ENCODE data around the gene KDM3B. TPM values are rescaled to one million over a fixed set of nuclear protein-coding genes. Genes with fewer than 3 reads are reported as not detected.

KDM3B gene
- total and polyA plus RNA-seq, 9 of the 15 experiments (the other 6 are each of a cell fraction or from before 2014, with no cell fraction given) = 13.8 to 62.8 (median 41.9) TPM

- TF ChIP-seq, protein P1, sequence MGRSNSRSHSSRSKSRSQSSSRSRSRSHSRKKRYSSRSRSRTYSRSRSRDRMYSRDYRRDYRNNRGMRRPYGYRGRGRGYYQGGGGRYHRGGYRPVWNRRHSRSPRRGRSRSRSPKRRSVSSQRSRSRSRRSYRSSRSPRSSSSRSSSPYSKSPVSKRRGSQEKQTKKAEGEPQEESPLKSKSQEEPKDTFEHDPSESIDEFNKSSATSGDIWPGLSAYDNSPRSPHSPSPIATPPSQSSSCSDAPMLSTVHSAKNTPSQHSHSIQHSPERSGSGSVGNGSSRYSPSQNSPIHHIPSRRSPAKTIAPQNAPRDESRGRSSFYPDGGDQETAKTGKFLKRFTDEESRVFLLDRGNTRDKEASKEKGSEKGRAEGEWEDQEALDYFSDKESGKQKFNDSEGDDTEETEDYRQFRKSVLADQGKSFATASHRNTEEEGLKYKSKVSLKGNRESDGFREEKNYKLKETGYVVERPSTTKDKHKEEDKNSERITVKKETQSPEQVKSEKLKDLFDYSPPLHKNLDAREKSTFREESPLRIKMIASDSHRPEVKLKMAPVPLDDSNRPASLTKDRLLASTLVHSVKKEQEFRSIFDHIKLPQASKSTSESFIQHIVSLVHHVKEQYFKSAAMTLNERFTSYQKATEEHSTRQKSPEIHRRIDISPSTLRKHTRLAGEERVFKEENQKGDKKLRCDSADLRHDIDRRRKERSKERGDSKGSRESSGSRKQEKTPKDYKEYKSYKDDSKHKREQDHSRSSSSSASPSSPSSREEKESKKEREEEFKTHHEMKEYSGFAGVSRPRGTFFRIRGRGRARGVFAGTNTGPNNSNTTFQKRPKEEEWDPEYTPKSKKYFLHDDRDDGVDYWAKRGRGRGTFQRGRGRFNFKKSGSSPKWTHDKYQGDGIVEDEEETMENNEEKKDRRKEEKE (IDR thresholded peaks at IDR 0.05; ENCODE audit: borderline replicate concordance in 1 of 2, control insufficient read depth in 1 of 2, low read depth in 2 of 2, low read length in 1 of 2) = no peak
- no peak for TF ChIP-seq SMARCA4 (IDR thresholded peaks at IDR 0.05)
- no peak for TF ChIP-seq FOXJ3 (CRISPR knock-in tag; IDR thresholded peaks at IDR 0.05)
- peak; percentile 3; the same call in 1 of the 2 replicates for TF ChIP-seq CHD2 (IDR thresholded peaks at IDR 0.05; ENCODE audit: low read depth, low read length)
- peak; percentile 47; the same call in 1 of the 2 replicates for TF ChIP-seq HNRNPL (IDR thresholded peaks at IDR 0.05; ENCODE audit: low read depth, low read length)
- TF ChIP-seq WHSC1 (IDR thresholded peaks at IDR 0.05; ENCODE audit: low read length) = no peak
- peak; percentile 96 for TF ChIP-seq RBM22 (IDR thresholded peaks at IDR 0.05; ENCODE audit: low read depth, low read length, poor library complexity, severe bottlenecking)
- TF ChIP-seq RFX7 (CRISPR knock-in tag; IDR thresholded peaks at IDR 0.05) = peak; percentile 25; the same call in 1 of the 2 replicates
- peak in 1 of 2 experiments; percentile 21; a peak in 1 of 4 replicates for TF ChIP-seq TRIM24 (IDR thresholded peaks at IDR 0.05)
- TF ChIP-seq FOXM1 (IDR thresholded peaks at IDR 0.05; ENCODE audit: low read depth) = no peak
- TF ChIP-seq FOXM1 (CRISPR knock-in tag; IDR thresholded peaks at IDR 0.05; ENCODE audit: low read depth) = no peak
- TF ChIP-seq CBFA2T3 (IDR thresholded peaks at IDR 0.05) = no peak
- peak; percentile 11; the same call in 1 of the 2 replicates for TF ChIP-seq PREB (CRISPR knock-in tag; IDR thresholded peaks at IDR 0.05)
- TF ChIP-seq HNRNPH1 (optimal IDR thresholded peaks at IDR 0.05; ENCODE audit: low read depth, low read length) = no peak
- no peak for TF ChIP-seq ZNF57 (CRISPR knock-in tag; IDR thresholded peaks at IDR 0.05)
- TF ChIP-seq STAT5A (IDR thresholded peaks at IDR 0.05; ENCODE audit: borderline replicate concordance, low read length) = no peak
- TF ChIP-seq, protein P2, sequence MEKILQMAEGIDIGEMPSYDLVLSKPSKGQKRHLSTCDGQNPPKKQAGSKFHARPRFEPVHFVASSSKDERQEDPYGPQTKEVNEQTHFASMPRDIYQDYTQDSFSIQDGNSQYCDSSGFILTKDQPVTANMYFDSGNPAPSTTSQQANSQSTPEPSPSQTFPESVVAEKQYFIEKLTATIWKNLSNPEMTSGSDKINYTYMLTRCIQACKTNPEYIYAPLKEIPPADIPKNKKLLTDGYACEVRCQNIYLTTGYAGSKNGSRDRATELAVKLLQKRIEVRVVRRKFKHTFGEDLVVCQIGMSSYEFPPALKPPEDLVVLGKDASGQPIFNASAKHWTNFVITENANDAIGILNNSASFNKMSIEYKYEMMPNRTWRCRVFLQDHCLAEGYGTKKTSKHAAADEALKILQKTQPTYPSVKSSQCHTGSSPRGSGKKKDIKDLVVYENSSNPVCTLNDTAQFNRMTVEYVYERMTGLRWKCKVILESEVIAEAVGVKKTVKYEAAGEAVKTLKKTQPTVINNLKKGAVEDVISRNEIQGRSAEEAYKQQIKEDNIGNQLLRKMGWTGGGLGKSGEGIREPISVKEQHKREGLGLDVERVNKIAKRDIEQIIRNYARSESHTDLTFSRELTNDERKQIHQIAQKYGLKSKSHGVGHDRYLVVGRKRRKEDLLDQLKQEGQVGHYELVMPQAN (IDR thresholded peaks at IDR 0.05; ENCODE audit: borderline replicate concordance) = no peak
- TF ChIP-seq, protein P3, sequence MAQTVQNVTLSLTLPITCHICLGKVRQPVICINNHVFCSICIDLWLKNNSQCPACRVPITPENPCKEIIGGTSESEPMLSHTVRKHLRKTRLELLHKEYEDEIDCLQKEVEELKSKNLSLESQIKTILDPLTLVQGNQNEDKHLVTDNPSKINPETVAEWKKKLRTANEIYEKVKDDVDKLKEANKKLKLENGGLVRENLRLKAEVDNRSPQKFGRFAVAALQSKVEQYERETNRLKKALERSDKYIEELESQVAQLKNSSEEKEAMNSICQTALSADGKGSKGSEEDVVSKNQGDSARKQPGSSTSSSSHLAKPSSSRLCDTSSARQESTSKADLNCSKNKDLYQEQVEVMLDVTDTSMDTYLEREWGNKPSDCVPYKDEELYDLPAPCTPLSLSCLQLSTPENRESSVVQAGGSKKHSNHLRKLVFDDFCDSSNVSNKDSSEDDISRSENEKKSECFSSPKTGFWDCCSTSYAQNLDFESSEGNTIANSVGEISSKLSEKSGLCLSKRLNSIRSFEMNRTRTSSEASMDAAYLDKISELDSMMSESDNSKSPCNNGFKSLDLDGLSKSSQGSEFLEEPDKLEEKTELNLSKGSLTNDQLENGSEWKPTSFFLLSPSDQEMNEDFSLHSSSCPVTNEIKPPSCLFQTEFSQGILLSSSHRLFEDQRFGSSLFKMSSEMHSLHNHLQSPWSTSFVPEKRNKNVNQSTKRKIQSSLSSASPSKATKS (CRISPR knock-in tag; IDR thresholded peaks at IDR 0.05) = no peak
Observed at GRCh38 chr5:138470322-138471051, 118.0 kb downstream of the KDM3B start (continued).
